RPMI7951 (cell line): ENCODE results near the gene AZIN2. TPM values are rescaled to one million over a fixed set of nuclear protein-coding genes. Genes with fewer than 3 reads are reported as not detected.
"Not testable (repeated sequence)": the region's sequence is repeated elsewhere in the genome, so short reads cannot be mapped to it uniquely, and the experiment has no call there.

ENCODE experiments used
- DNase-seq: peaks from one replicate; pipeline ENCODE4 v3.0.0-alpha.2; 2012; ENCODE audit warnings: low read depth
- total RNA-seq: library from RNA; depleted of rRNA; stranded (reverse); fragments of >200 nt; shearing (Covaris generic); gene quantifications from 2 replicates; pipeline ENCODE4 v1.2.3, GENCODE V29; 2014

AZIN2 gene
- total RNA-seq, 1 experiment from 2014 or later, result 9.4 TPM

- DNase-seq, result no peak
Measured at GRCh38 chr1:33057095-33057494, 23.9 kb upstream of the AZIN2 start.

GRCh38 chr1:33060579-33061083, 20.3 kb upstream of the AZIN2 start:
- peak; percentile 100 for DNase-seq

DNA sequence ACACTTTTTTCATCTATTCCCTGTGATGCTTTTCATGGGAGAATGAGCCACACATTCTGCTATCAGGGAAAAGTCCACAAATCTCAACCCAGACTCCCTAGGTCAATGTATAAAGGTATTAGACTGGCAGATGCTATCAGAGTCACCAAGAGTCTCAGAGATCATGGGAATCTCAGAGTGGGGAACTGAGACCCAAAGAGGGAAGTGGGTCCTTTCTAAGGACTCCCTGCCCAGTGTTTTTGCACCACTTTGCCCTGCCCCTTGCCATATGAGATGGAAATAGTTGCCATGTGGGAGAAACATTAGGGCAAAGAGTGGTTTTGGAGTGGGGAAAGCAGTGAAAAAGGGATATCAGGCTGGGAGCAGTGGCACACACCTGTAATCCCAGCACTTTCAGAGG, 19.1 kb upstream of the AZIN2 start:
- DNase-seq, result no peak

DNA sequence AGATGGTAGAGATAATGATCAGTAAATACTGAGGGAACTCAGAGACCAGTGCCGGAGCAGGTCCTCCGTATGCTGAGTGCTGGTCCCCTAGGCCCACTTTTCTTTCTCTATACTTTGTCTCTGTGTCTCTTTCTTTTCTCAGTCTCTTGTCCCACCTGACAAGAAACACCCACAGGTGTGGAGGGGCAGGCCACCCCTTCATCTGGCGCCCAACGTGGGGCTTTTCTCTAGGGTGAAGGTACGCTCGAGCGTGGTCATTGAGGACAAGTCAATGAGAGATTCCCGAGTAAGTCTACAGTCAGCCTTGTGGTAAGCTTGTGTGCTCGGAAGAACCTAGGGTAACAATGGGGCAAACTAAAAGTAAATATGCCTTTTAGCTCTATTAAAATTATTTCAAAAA, 16.7 kb upstream of the AZIN2 start:
- not testable (repeated sequence) for DNase-seq

DNA sequence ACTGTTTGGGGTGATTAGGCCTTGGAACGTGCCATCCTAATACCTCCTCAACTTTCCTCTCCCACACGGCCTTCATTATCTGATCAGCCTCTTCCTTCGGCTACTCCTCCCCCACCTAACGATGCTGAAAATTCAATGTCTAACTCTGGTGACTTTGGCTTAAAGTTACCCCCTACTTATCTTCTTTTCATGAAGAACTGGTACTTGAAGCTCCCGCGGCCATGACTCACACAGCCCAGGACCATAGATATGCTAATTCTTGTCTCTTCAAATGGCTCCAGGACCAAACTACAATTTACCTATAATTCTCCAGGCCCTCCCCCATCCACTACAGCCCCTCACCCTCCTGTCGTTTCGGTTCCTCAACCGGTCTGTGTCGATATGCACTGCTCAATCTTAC, 15.7 kb upstream of the AZIN2 start:
- no peak for DNase-seq

DNA sequence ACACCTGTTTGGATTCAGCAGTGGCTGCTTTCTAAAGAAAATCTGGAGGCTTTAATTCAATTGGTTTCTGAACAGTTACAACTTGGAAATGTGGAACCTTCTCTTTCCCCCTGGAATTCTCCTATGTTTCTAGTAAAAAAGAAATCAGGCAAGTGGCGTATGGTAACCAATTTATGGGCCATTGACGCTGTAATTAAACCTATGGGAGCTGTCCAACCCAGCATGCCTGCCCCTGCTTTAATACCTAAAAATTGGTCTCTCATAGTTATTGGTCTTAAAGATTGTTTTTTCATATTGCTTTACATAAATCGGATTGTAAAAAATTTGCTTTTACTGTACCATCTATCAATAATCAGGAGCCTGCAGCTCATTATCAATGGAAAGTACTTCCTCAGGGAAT, 14.5 kb upstream of the AZIN2 start:
- DNase-seq, result not testable (repeated sequence)

GRCh38 chr1:33068108-33068507, 12.8 kb upstream of the AZIN2 start:
- peak; percentile 64 for DNase-seq

- DNase-seq, result no peak
Measured at GRCh38 chr1:33070628-33071027, 10.3 kb upstream of the AZIN2 start.

- DNase-seq, result peak; percentile 75
Measured at GRCh38 chr1:33072707-33073106, 8.2 kb upstream of the AZIN2 start.

DNA sequence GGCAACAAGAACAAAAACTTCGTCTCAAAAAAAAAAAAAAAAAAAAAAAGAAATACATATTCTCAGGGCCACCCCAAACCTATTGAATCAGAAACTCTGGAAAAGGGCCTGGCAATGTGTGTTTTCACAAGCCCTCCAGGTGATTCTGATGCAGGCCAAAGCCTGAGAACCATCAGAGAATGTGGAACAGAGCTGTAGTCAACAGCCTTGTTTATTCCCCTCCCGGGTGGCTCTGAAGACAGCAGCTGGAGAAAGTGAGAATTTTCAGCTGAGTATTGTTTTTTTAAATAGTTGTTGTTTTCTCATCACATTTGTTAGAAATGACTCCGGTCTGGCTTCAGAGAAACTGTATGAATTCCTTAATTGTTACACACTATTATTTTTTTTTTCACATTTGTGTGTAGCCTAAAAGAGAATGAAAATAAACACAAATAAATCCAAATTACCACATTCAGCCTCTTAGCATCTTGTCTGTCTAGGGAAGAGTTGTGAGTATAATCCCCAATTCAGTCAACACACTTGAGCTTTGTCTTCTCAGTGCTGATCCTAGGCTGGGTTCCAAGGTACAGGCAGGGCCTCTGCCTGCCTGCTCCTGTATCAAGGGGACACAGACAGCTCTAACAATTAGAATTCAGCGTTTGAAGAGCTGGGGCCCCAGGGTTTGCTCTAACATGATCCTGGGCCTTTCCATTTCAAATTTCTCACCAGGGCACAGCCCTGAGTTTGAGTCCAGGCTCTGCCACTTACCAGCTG, 6.6 kb upstream of the AZIN2 start:
- DNase-seq, result no peak

DNA sequence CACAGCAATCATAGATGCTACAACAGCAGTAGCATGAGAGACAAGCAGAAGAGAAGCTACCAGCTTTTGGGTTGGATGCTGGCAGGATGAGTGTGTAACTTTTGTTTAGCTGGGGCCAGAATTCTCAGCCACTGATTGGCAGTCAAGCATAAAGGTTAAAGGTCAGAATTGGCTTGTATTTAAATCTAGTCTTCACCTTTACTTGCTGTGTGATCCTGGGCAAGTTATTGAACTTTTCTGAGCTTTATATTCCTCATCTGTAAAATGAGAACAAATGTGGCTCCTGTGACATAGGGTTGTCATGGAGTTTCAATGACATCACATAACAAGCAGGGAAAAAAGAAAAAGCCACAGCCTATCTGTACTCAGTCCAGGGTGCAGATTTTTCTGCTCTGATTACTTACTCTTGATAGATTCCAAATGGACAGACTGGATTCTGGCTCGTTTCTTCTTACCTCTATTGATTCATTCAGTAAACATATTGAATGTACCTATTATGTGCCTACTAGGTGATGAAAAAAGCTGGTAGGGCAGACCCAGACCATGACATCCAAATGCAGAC, 2.8 kb upstream of the AZIN2 start:
- no peak for DNase-seq

DNA sequence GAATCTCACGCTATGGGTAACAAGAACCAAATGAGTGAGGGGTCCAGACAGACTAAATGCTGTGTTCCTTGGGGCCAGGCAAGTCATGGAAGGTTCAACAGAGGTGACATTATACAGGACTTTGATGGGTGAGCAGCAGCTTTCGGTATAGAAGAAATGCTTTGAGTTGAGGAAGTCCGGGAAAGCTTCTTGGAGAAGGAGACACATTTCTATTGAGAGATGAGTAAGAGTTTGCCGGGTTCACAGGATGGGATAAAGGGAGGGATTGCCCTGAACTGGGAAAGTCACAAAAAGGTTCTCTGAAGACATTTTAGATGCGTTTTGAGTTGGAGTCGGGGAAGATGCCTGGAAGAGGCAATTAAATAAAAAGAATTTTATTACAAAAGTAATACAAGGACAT, 580 bp upstream of the AZIN2 start:
- no peak for DNase-seq

DNA sequence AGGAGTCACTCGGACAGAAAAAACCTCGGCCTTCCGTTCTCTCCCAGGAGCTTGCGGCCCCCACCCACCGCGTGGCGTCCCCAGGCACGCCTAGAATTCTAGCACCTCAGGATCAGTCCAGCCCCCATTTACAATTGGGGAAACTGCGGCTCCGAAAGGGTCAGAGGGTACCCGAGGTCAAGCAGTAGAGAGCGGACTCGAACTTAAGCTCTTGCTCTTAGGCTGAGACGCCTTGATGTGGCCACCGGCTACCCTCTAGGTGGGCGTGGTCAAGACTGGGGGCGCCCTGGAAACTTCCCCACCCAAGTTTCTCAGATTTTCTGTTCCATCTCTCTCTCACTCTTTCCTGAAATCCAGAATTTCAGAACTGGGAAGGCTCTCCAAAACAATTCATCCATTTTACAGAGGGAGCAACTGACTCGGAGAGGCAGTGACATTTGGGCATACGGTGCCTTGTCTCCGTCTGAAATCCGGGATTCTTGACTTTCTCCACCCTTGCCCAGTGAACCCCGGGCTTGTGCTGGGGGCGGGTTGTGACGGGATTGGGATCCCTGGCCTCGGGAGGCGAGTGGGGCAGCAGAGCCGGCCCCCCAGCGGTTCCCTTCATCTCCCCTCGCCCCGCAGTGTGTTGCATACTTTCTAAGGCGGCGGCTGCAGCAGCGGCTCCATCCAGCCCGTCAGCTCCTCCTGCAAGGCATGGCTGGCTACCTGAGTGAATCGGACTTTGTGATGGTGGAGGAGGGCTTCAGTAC, 777 bp downstream of the AZIN2 start:
- DNase-seq, result no peak

- no peak for DNase-seq
Measured at GRCh38 chr1:33082575-33083108, 1.7 kb downstream of the AZIN2 start.

DNA sequence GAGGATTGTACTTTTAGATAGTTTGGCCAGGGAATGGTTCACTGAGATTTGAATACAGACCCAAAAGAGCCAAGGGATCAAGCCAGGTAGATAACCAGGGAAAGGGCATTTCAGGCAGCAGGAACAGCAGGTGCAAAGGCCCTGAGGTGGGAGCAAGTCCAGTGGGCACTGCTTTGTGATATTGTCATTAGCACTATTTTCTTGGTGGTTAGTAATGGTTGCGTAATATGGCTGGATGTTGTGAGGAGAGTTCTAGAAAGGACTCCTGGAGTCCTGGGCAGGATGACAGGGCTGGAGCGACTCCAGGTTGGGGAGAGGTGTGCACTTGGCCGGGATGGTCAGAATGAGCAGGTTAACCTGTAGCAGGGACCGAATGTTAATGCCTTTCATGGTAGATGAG, 4.4 kb downstream of the AZIN2 start:
- no peak for DNase-seq

GRCh38 chr1:33086384-33086850, 5.5 kb downstream of the AZIN2 start:
- peak; percentile 72 for DNase-seq

GRCh38 chr1:33087677-33088076, 6.7 kb downstream of the AZIN2 start:
- no peak for DNase-seq

DNA sequence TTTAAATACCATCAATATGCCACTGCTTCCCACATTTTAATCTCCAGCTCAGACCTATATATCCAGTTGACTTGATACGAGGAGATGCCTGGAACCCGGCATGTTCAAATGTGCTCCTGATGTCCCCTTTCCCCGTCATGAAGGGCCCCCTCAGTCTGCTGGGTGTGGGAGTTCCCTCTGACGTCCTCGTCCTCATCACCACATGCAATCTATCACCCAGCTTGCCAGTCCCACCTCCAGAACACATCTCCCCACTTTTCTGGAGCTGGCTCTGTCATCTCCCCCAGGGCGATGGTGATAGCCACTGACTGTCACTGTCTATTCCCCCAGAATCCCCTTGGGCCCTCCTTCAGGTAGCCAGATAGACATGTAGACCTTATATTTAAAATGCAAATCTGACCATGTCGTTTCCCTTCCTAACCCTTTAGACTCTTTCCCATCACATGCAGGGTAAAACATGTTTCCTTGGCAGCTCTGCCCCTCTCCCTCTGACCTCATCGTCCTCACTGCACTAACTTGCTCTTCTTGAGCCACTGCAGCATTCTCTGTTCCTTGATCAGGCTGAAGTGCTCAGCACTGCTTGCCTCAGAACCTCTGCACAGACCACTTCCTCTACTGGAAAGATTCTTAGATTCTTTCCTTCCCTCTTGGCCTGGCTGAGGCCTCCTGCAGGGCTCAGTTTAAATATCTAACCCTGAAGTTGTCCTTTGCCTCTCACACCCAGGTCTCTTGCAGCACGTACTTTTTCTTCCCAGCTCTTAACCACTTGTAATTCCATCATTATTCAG, 7.4 kb downstream of the AZIN2 start:
- no peak for DNase-seq

DNA sequence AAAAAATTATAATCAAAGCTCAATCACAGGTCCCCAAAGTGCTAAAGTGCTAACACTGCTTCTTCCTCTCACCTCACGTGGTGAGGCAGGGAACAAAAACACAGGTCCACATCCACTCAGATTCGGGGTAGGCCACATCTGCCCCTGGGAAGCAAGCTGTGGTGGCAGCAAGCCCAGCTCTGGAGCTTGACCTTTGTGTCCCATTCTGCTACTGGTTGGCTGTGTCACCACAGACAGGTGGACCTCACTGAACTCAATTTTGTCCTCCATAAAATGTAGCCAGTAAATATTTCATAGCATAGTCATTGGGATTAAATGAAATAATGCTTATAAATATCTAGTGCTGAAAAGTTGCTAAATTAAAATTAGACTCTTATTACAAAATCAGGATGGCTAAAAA, 8.5 kb downstream of the AZIN2 start:
- DNase-seq, result no peak

DNA sequence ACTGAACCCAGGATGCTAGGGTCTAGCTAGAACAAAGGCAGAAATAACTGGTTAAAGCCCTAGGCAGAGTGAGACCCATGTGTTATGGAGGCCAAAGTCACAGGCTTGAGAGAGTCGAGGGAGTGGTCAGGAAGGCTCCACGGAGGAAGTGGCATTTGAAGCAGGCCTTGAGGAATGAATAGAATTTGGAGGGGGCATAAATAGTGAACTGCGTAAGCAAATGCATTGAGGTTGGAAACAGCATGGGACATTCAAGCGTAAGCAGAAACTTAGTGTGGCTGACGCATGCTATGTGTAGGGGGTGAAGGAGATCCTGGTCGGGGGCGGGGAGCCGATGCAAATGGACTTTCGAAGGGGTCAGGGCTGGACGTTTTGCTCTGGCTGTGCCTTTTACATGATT, 11.5 kb downstream of the AZIN2 start:
- no peak for DNase-seq

- DNase-seq, result no peak
Measured at GRCh38 chr1:33093004-33093403, 12.1 kb downstream of the AZIN2 start.

DNA sequence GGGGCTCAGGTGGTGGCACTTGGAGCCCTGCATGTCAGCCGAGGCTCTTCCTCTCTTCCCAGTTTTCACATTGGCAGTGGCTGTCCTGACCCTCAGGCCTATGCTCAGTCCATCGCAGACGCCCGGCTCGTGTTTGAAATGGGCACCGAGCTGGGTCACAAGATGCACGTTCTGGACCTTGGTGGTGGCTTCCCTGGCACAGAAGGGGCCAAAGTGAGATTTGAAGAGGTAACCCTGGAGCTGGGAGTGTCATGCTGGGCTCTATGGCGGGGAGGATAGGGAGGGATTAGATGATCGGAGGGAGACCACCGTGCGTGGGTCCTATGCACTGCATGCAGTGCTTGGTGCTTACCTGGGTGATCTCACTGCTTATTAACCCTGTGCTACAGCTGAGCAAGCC, 13.5 kb downstream of the AZIN2 start:
- no peak for DNase-seq
